HG03095 (cell line): ENCODE data around the gene POMT1.
A peak's percentile ranks its signal among the peaks of the same experiment; 100 is the strongest.
"Not testable (repeated sequence)": the region's sequence is repeated elsewhere in the genome, so short reads cannot be mapped to it uniquely, and the experiment has no call there.

Source experiments
- ATAC-seq: cut with Tn5 transposase; IDR thresholded peaks from one replicate; pipeline ENCODE4 v1.9.1; 2021; ENCODE audit warnings: moderate library complexity; ENCODE audit not compliant: unreplicated experiment

The POMT1 gene, protein sequence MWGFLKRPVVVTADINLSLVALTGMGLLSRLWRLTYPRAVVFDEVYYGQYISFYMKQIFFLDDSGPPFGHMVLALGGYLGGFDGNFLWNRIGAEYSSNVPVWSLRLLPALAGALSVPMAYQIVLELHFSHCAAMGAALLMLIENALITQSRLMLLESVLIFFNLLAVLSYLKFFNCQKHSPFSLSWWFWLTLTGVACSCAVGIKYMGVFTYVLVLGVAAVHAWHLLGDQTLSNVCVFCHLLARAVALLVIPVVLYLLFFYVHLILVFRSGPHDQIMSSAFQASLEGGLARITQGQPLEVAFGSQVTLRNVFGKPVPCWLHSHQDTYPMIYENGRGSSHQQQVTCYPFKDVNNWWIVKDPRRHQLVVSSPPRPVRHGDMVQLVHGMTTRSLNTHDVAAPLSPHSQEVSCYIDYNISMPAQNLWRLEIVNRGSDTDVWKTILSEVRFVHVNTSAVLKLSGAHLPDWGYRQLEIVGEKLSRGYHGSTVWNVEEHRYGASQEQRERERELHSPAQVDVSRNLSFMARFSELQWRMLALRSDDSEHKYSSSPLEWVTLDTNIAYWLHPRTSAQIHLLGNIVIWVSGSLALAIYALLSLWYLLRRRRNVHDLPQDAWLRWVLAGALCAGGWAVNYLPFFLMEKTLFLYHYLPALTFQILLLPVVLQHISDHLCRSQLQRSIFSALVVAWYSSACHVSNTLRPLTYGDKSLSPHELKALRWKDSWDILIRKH

DNA sequence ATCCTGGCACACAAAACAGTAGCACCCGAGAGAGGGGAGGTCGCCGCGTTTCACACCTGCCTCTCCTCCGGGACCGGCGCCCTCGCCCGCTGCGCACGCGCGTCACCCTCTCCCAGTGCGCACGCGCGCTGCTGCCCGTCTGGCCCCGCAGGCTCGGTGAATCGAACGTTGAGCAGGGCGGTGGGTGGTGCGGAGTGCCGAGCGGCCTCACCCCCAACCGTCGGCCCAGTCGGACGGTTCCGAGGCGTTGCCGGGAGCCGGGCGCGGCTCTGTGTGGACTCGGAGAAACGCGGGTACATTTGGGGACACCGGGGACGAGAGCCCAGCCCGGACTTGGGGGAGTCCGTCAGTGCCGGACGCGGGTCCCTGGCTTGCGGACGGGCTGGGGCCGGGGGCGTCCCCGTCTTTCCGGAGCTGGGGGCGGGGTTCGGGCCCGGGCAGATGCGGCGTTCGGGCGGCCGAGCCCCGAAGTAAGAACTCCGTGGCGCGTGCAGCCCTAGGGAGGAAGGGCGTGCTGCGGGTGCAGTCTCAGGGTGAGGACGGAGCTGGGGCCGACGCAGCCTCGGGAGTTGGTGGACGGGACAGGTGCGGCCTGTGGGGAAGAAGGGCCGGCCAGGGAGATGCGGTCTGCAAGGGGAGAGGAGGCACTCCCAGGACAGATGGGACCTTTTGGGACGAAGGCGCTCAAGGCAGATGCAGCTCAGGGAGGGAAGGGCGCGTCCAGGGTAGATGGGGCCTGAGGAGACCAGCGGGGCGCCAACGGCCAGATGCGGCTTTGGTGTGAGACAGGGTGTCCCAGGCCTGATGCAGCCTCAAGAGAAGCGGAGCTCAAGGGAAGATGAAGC lies at the start of gene POMT1:
Gene POMT1 (plus strand): TSS at position 138 of the 845 bp plus-strand sequence. CDS start 1,301 bp downstream, outside the sequence.
- ATAC-seq = peak; percentile 60

DNA sequence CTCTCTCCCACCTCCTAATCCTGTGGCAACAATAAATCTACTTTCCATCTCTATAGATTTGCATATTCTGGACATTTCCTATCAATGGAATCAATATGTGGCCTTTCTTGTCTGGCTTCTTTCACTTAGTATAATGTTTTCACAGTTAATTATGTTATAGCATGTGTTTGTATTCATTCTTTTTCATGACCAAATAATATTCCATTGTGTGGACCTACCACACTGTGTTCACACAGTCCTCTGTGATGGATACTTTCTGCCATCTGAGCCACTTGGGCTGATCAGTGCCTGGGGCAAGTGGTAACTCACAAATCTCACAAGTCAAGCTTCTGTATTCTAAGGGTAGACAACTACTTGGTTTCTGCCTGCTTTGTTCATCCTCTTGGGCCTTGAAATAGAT lies 48.7 kb upstream of the POMT1 start:
- ATAC-seq = no peak

DNA sequence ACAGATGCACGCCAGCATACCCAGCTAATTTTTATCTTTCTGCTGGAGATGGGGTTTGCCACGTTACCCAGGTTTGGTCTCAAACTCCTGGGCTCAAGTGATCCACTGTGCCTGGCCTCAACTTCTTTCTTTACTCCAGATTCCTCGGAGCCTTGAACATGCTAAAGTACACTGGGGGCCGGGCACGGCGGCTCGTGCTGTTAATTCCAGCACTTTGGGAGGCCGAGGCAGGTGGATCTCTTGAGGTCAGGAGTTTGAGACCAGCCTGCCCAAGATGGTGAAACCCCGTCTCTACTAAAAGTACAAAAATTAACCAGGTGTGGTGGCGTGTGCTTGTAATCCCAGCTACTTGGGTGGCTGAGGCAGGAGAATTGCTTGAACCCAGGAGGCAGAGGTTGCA lies 47.1 kb upstream of the POMT1 start:
- not testable (repeated sequence) for ATAC-seq

DNA sequence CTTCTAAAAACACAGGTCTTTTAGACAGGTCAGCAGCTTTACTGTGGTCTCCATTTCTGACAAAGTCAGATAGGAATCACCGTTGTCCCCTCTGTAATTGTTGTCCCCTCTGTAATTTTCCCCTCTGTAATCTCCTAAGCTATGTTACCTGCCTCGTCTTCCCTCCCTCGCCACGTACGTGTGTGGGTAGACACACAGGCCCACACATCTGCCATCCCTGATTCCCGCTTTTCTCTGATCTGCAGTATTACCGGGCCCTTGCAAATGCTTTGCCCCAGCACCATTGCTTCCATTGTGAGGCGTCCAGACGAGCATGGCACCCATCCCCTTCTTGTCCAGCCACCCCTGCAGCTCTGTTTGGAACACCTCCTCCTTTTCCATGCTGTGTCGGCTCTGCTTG lies 45.0 kb upstream of the POMT1 start:
- no peak for ATAC-seq

DNA sequence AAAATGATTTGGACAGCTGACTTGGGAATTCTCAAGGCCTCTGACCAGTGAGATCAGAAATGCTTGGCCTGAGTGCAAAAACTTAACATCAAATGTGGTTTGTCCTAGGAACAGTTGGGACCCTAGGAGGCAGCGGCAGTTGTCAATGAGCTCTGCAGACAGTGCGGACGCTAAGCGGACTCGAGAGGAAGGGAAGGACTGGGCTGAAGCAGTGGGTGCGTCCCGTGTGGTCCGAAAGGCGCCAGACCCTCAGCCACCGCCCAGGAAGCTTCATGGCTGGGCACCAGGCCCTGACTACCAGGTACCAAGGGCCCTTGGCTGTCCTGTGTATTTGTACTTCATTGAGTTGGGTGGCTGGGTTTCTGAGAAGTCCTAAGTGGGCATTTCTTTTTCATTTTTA lies 43.7 kb upstream of the POMT1 start:
- ATAC-seq = no peak

DNA sequence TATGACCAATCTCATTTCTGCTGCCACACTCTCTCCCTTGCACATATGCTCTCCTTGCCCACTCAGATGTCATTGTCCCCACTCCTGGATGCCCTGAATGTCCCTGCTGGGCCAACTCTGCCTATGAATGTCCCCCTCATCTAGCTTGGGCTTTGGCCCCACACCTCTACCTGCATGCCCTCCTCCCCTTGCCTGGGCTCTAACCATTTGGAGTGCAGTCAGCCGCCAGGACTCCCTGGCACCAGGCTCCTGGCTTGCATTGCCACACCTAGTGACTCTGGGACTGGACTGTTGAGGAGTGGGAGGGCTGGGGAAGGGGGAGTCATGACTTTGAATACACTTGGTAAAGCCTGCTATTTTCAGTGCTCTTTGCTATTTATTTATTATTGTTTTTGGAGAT lies 41.6 kb upstream of the POMT1 start:
- ATAC-seq = no peak

DNA sequence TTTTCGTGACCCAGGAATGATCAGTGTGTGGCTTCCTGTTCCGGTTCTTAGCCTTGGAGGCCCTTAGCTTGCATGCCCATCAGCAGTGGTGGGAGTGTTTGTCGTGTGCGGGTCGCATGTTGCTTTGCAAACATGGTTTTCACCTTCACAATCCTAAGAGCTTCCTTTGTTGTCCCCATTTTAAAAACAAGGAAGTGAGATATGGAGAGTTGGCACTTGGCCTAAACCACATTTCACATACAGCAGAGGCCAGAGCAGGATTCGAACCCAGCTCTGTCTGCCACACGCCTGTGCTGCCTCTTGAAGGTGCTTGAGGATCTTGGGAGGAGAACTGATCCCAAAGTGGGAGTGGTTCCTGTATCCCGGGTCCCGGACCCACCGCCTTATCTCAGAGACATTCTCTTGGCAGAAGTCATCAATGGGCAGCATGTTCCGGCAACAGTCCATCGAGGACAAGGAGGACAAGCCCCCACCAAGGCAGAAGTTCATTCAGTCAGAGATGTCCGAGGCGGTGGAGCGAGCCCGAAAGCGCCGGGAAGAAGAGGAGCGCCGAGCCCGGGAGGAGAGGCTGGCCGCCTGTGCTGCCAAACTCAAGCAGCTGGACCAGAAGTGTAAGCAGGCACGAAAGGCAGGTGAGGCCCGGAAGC lies 38.2 kb upstream of the POMT1 start:
- ATAC-seq = no peak

DNA sequence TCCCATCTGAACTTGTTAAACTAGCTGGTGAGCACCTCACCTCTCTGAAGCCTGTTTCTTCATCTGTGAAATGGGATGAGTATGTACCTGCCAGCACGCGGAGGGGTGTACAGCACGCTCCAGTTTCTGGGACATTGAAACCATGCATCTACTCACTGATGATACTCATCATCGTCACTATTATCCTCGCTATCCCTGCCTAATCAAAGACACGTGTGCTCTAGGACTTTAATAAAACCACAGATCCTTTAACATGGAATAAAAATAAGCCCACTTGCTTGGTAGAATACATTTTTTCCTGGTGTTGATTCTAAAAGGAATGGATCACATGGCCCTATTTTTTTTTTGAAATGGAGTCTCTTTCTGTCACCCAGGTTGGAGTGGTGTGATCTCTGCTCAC lies 37.3 kb upstream of the POMT1 start:
- no peak for ATAC-seq

DNA sequence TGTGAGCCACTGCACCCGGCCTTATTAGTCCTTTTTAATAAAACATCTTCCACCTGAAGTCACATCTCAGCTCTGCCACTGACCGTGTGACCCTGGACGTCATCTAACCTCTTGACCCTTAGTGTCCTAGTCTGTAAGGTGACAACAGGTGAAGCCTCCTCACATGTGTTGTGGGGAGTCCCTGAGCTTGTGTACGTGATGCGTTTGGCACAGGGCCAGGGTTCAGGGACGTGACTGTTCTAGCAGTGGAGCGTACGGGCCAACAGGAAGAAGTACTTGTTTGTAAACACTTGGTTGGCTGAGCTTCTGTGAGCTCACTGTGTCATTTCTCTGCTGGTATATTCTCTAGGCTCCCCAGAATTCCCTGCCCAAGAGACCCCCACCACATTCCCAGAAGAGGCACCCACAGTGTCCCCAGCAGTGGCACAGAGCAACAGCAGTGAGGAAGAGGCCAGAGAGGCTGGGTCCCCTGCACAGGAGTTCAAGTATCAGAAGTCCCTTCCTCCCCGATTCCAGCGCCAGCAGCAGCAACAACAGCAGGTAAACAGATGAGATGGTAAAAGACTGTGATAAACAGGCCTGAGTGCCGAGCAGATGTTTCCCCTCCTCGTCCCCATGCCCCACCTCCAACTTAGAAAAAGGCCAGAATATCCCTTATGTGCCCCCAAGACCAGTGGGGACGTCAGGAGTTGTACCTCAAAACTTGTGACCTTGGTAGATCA lies 35.3 kb upstream of the POMT1 start:
- no peak for ATAC-seq

DNA sequence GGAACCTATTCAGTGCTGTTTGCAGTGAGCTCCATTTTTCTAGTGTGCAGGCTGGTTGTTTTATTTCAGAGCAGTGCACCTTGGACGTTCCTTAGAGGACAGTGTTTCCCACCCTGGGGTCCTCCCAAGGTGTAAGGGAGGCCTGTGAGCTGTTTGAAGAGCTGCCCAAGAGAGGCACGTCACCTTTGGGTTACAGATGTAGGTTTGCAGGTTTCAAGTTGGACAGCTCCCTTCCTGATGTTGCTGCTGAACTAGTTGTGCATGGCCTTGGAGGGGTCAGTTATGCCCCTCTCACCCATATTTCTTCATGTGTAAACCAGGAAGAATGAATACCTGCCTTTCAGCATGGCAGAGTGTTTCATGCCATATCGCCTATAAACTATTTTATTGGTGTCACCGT lies 34.7 kb upstream of the POMT1 start:
- ATAC-seq = no peak

DNA sequence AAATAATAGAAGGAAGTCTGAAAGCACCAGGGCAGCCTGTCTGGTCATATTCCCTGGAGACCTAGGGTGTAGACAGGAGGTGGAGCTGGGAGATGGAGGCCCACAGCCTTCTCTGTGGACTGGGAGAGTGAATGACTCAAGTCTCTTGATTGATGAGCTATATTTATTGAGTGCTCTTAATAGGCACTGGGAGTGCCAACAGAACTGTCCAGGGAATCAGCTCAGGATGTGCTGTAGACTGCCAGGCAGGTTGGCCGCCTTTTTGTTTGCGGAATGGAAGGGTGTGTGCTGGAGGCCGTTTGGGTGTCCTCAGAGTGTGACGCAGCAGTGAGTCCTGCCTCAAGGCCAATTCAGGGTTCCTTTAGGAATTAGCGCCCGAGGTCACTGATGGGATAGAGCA lies 33.4 kb upstream of the POMT1 start:
- no peak for ATAC-seq

DNA sequence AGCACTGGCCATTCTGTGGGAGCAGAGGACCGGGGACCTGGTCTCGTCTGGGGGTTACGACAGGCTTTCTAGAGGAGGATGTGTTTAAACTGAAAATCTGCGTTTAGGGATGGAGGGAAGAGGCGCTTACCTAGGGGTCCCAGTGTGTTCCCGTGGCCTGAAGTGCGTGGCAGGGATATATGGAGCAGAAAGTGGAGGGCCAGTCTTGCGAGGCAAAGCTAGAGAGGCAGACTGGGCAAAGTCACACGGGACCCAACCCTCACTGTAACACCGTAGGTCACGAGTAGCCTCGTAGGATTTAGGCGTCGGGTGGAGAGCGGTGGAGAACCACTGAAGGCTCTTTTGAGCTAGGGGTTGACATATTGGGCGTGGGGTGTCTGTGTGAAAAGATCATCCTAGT lies 32.8 kb upstream of the POMT1 start:
- ATAC-seq = no peak

DNA sequence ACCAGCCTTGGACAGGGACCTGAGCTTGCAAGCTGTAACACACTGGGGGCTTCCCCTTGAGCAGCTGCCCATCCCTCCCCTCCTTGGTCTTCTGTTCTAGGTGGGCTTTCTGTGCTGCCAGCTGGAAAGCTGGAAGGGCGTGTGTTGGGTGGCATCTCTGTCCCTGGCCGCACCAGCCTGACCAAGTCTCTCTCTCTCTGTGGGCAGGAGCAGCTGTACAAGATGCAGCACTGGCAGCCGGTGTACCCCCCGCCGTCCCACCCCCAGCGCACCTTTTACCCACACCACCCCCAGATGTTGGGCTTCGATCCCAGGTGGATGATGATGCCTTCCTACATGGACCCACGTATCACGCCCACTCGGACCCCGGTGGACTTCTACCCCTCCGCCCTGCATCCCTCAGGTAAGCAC lies 32.1 kb upstream of the POMT1 start:
- ATAC-seq = no peak

DNA sequence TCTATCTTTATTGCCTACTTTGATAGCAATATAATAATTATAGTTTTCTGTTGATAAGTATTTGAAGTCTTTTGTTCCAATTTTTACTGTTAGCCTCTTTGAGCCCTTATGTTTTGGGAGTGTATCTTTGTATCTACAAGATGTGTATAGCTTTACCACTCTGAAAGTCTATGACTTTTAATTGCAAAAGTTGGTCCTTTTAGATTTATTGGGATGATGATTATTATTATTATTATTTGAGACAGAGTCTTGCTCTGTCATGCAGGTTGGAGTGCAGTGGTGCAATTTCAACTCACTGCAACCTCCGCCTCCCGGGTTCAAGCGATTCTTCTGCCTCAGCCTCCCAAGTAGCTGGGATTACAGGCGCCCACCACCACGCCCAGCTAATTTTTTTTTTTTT lies 30.6 kb upstream of the POMT1 start:
- ATAC-seq = not testable (repeated sequence)

DNA sequence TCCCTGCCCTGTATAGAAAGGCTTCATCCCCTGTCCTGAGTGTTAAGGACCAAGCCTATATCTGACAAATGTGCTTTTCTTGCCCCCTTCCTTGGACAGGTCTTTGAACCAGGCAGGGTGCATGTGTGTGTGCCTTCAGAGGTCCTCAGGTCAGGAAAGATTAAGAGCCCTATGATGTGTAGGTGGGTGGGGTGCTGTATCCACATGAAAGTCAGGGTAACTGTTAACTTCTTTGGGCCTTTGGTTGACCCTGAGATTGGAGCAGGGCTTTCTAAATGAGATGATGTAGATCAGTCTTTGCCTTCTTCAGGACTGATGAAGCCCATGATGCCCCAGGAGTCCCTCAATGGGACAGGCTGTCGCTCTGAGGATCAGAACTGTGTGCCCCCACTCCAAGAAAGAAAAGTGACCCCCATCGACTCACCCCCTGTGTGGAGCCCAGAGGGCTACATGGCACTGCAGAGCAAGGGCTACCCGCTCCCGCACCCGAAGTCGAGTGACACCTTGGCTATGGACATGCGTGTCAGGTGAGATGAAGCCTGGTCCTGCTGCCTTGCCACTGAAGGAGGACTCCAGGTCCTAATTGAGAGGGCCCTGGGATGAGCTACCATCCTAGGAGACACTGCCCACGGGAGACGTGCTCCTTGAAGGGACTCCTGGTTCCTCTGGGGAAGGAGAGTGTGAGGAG lies 29.4 kb upstream of the POMT1 start:
- ATAC-seq = no peak

DNA sequence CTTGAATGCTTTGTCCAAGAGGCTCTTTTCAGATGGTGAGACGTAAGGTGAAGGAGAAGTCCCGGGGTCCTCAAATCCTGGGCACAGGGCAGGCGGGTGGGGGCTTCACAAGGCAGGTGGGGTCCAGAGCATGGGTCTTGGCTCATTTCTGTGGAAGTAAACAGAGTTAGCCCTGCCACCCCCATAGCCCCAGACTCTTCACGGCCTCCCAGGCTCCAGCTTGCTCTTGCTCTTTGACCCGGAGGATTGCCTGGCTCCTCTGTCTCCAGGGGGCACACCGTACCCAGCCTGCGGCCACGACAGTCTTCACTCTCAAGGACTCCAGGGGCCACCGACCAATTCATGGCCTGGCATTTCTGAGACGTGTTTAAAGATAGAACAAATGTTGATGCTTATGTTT lies 28.8 kb upstream of the POMT1 start:
- ATAC-seq = no peak

DNA sequence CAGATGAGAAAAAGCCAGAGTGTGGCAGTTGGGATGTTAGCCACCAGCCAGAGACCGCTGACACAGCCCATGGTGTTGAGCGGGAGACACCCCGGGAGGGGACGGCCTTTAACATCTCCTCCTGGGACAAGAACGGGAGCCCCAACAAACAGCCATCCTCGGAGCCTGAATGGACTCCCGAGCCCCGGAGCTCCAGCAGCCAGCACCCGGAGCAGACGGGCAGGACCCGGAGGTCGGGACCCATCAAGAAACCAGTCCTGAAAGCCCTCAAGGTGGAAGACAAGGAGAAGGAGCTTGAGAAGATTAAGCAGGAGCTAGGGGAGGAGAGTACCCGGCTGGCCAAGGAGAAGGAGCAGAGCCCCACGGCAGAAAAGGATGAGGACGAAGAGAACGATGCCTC lies 28.0 kb upstream of the POMT1 start:
- ATAC-seq = no peak

DNA sequence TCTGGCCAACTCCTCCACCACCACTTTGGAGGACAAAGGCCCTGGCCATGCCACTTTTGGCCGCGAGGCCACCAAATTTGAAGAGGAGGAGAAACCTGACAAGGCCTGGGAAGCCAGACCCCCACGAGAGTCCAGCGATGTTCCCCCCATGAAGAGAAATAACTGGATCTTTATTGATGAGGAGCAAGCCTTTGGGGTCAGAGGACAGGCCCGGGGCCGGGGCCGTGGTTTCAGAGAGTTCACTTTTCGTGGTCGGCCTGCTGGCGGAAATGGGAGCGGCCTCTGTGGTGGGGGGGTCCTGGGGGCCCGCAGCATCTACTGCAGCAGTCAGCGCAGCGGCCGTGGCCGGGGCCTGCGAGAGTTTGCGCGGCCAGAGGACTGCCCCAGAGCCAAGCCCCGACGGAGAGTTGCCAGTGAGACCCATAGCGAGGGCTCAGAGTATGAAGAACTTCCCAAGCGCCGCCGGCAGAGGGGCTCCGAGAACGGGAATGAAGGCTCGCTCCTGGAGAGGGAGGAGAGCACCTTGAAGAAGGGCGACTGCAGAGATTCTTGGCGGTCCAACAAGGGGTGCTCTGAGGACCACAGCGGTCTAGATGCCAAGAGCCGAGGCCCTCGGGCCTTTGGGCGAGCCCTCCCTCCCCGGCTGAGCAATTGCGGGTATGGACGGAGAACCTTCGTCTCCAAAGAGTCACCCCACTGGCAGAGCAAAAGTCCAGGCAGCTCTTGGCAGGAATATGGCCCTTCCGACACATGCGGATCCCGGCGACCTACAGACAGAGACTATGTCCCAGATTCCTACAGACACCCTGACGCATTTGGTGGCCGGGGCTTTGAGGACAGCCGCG lies 27.4 kb upstream of the POMT1 start:
- no peak for ATAC-seq
